H1 (cell line): ENCODE measurements around the gene GAST. TPM values are rescaled to one million over a fixed set of nuclear protein-coding genes. Genes with fewer than 3 reads are reported as not detected.

Experiments
- BCL11A ChIP-seq, 2 experiments: IDR thresholded peaks; one replicate each; pipeline ENCODE4 v1.6.1; 2011; ENCODE audit warnings: low read depth in 2 of 2, low read length in 2 of 2, mild to moderate bottlenecking in 2 of 2
- CBX5 ChIP-seq: fragments of 300-800, 300-1000 bp; sonication (generic); IDR thresholded peaks from 2 replicates; pipeline ENCODE4 v1.7.1; 2016; ENCODE audit warnings: antibody characterized with exemption, low read length, low read depth
- CHD1 ChIP-seq: IDR thresholded peaks from 2 replicates; pipeline ENCODE4 v1.6.1; 2012; ENCODE audit warnings: low read depth, low read length, improper control_type of control experiment
- POLR2A ChIP-seq, 2 experiments: IDR thresholded peaks; 1 replicate in 1 of 2; 2 replicates in 1 of 2; pipeline ENCODE4 v1.6.1; 2011; ENCODE audit warnings: low read depth in 2 of 2, low read length in 2 of 2, mild to moderate bottlenecking in 2 of 2; ENCODE audit errors: control extremely low read depth in 1 of 2
- SP4 ChIP-seq: IDR thresholded peaks from 2 replicates; pipeline ENCODE4 v1.6.1; 2012; ENCODE audit warnings: low read length, inconsistent platforms
- SUZ12 ChIP-seq: fragments of 200-600 bp; sonication (generic); IDR thresholded peaks from 2 replicates; pipeline ENCODE4 v1.6.1; 2012; ENCODE audit warnings: mild to moderate bottlenecking, inconsistent platforms, low read length, moderate library complexity, mixed read lengths
- TBP ChIP-seq: IDR thresholded peaks from 2 replicates; pipeline ENCODE4 v1.6.1; 2011; ENCODE audit warnings: low read depth, low read length, improper control_type of control experiment
- polyA plus RNA-seq, 7 experiments: library from polyadenylated mRNA; depleted of rRNA in 3 of 7; stranded (reverse) in 5 of 7; unstranded in 2 of 7; fragments of >200 nt in 5 of 7; fragments of 200-250 nt in 2 of 7; gene quantifications; 1 replicate in 5 of 7; 2 replicates in 1 of 7; 4 replicates in 1 of 7; pipeline versions ENCODE4 v1.2.1 to v1.2.3, GENCODE V29; 2011 to 2013; ENCODE audit warnings: missing spikeins in 2 of 7, mixed read lengths in 2 of 7
- total RNA-seq: library from RNA; stranded (reverse); fragmentation: NEBNext Ultra II Directional; extraction: Animal tissue kit (Norgen Biotek cat#: 25700); gene quantifications from 2 replicates; pipeline ENCODE4 v1.2.1, GENCODE V29; 2021

Gene GAST
- total and polyA plus RNA-seq, 2 of the 8 experiments (the other 6 are each of a cell fraction or from before 2014, with no cell fraction given), result not detected

DNA sequence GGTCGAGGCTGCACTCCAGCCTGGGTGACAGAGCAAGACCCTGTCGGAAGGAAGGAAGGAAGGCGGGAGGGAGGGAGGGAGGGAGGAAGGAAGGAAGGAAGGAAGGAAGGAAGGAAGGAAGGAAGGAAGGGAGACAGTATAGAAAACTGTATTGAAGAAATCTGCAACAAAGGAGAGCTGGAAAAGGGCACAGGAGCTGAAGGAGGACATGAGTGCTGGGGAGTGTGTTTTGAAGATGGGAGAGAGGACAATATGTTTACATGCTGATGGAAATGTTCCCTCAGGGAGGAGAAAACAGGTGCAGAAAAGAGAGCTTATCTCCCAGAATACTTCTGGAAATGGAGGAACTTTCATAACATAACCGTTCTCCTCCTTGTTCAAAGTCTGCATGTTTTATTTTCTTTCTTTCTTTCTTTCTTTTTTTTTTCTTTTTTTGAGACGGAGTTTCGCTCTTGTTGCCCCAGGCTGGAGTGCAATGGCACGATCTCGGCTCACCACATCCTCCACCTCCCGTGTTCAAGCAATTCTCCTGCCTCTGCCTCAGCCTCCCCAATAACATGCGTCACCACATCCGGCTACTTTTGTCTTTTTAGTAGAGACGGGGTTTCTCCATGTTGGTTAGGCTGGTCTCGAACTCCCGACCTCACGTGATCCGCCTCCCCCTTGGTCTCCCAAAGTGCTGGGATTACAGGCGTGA is 25.0 kb downstream of the GAST start (continued):
- TF ChIP-seq TBP (no peak), SUZ12 (no peak), CHD1 (no peak), BCL11A (IDR thresholded peaks at IDR 0.05; ENCODE audit: low read depth in 2 of 2, low read length in 2 of 2) (no peak), SP4 (no peak), CBX5 (no peak), POLR2A (IDR thresholded peaks at IDR 0.05; ENCODE audit: control extremely low read depth in 1 of 2, low read depth in 2 of 2, low read length in 2 of 2) (no peak)
